HG03159 (cell line): Measurements from ENCODE around the gene CADPS2.

Experiments used
- ATAC-seq: cut with Tn5 transposase; IDR thresholded peaks from one replicate; pipeline ENCODE4 v1.9.1; 2021; ENCODE audit warnings: mild to moderate bottlenecking, moderate library complexity; ENCODE audit not compliant: unreplicated experiment

CADPS2 gene

GRCh38 chr7:122789156-122789555 is 97.1 kb downstream of the CADPS2 start:
- ATAC-seq: no peak

GRCh38 chr7:122770686-122771335 is 115.4 kb downstream of the CADPS2 start:
- ATAC-seq: no peak

- ATAC-seq: no peak
Observed at GRCh38 chr7:122768827-122769226, 117.4 kb downstream of the CADPS2 start.

GRCh38 chr7:122767339-122767738 is 118.9 kb downstream of the CADPS2 start:
- ATAC-seq: no peak

- ATAC-seq: no peak
Observed at GRCh38 chr7:122766593-122766992, 119.7 kb downstream of the CADPS2 start.

GRCh38 chr7:122764902-122765301 is 121.4 kb downstream of the CADPS2 start:
- ATAC-seq: no peak

GRCh38 chr7:122764020-122764419 is 122.2 kb downstream of the CADPS2 start:
- no peak for ATAC-seq

GRCh38 chr7:122762071-122762470 is 124.2 kb downstream of the CADPS2 start:
- no peak for ATAC-seq

GRCh38 chr7:122758501-122758900 is 127.8 kb downstream of the CADPS2 start:
- no peak for ATAC-seq

GRCh38 chr7:122756860-122757259 is 129.4 kb downstream of the CADPS2 start:
- ATAC-seq: no peak

- ATAC-seq: no peak
Observed at GRCh38 chr7:122755696-122756095, 130.6 kb downstream of the CADPS2 start.

- ATAC-seq: no peak
Observed at GRCh38 chr7:122752583-122752982, 133.7 kb downstream of the CADPS2 start.

GRCh38 chr7:122750389-122750788 is 135.9 kb downstream of the CADPS2 start:
- no peak for ATAC-seq

GRCh38 chr7:122748195-122748594 is 138.1 kb downstream of the CADPS2 start:
- ATAC-seq: no peak

- ATAC-seq: no peak
Observed at GRCh38 chr7:122746948-122747347, 139.3 kb downstream of the CADPS2 start.

- no peak for ATAC-seq
Observed at GRCh38 chr7:122743211-122743610, 143.0 kb downstream of the CADPS2 start.

- no peak for ATAC-seq
Observed at GRCh38 chr7:122738947-122739346, 147.3 kb downstream of the CADPS2 start.

GRCh38 chr7:122736183-122736582 is 150.1 kb downstream of the CADPS2 start:
- ATAC-seq: no peak

GRCh38 chr7:122727759-122728158 is 158.5 kb downstream of the CADPS2 start:
- no peak for ATAC-seq

- no peak for ATAC-seq
Observed at GRCh38 chr7:122727354-122727753, 158.9 kb downstream of the CADPS2 start.

GRCh38 chr7:122726881-122727280 is 159.4 kb downstream of the CADPS2 start:
- no peak for ATAC-seq

GRCh38 chr7:122724366-122724765 is 161.9 kb downstream of the CADPS2 start:
- no peak for ATAC-seq

- ATAC-seq: no peak
Observed at GRCh38 chr7:122719010-122719578, 167.2 kb downstream of the CADPS2 start.
